HepG2 (cell line): ENCODE results near the gene IFI35. TPM values are rescaled to one million over a fixed set of nuclear protein-coding genes. Genes with fewer than 3 reads are reported as not detected.

Experiments
- EED ChIP-seq: sonication (generic); formaldehyde crosslinking; IDR thresholded peaks from 2 replicates; pipeline ENCODE4 v1.5.0; 2020; ENCODE audit warnings: mild to moderate bottlenecking, missing genetic modification reagents
- GABPB1 ChIP-seq: IDR thresholded peaks from 2 replicates; pipeline ENCODE4 v1.6.1; 2016; ENCODE audit warnings: mild to moderate bottlenecking, missing genetic modification reagents, moderate library complexity, missing compliant biosample characterization
- RARA ChIP-seq: IDR thresholded peaks from 2 replicates; pipeline ENCODE4 v1.6.1; 2016; ENCODE audit warnings: missing genetic modification reagents, missing compliant biosample characterization
- RFXAP ChIP-seq: sonication (generic); formaldehyde crosslinking; IDR thresholded peaks from 2 replicates; pipeline ENCODE4 v1.4.0; 2020; ENCODE audit warnings: missing genetic modification reagents, borderline replicate concordance
- YY1 ChIP-seq: IDR thresholded peaks from 2 replicates; pipeline ENCODE4 v1.6.1; 2011; ENCODE audit warnings: low read length, low read depth, moderate library complexity, mild to moderate bottlenecking; ENCODE audit not compliant: insufficient read depth, insufficient replicate concordance
- ZNF101 ChIP-seq: sonication (generic); formaldehyde crosslinking; IDR thresholded peaks from 2 replicates; pipeline ENCODE4 v1.4.0; 2020; ENCODE audit warnings: mild to moderate bottlenecking, low read depth, missing genetic modification reagents, borderline replicate concordance
- ZNF17 ChIP-seq: sonication (generic); formaldehyde crosslinking; IDR thresholded peaks from 2 replicates; pipeline ENCODE4 v1.5.0; 2020; ENCODE audit warnings: mild to moderate bottlenecking, missing genetic modification reagents
- ZNF496 ChIP-seq: sonication (generic); formaldehyde crosslinking; IDR thresholded peaks from 2 replicates; pipeline ENCODE4 v1.8.1; 2023; ENCODE audit warnings: mild to moderate bottlenecking, moderate library complexity, missing genetic modification reagents; ENCODE audit not compliant: insufficient replicate concordance
- ZNF644 ChIP-seq: IDR thresholded peaks from 2 replicates; pipeline ENCODE4 v1.6.1; 2016; ENCODE audit warnings: low read depth
- ZNF646 ChIP-seq: sonication (generic); formaldehyde crosslinking; IDR thresholded peaks from 2 replicates; pipeline ENCODE4 v1.9.0; 2021; ENCODE audit warnings: mild to moderate bottlenecking, missing genetic modification reagents
- polyA plus RNA-seq, 8 experiments: library from polyadenylated mRNA; depleted of rRNA in 3 of 8; stranded (reverse) in 7 of 8; unstranded in 1 of 8; fragments of >200 nt; fragmentation: Illumina TruSeq in 4 of 8; extraction: Trizol in 4 of 8; gene quantifications; 2 replicates each; pipeline versions ENCODE4 v1.2.1 to v1.2.3, GENCODE V29; 2011 to 2016; ENCODE audit warnings: low read depth in 4 of 8, missing spikeins in 1 of 8, mixed read lengths in 1 of 8; ENCODE audit not compliant: insufficient read depth in 1 of 8
- total RNA-seq, 5 experiments: library from RNA; depleted of rRNA; stranded (reverse); fragments of >200 nt; fragmentation: Illumina TruSeq; extraction: Trizol; gene quantifications; 2 replicates each; pipeline ENCODE4 v1.2.3, GENCODE V29; 2016; ENCODE audit warnings: low read depth in 1 of 5
- TF ChIP-seq, protein P1 (sequence below): sonication (generic); formaldehyde crosslinking; IDR thresholded peaks from one replicate; pipeline ENCODE4 v1.5.1; 2020; ENCODE audit warnings: mild to moderate bottlenecking, missing genetic modification reagents; ENCODE audit errors: not compliant biosample characterization
- TF ChIP-seq, protein P2 (sequence below): sonication (generic); formaldehyde crosslinking; IDR thresholded peaks from 2 replicates; pipeline ENCODE4 v1.8.1; 2023; ENCODE audit warnings: mild to moderate bottlenecking, missing genetic modification reagents

IFI35 gene
- total and polyA plus RNA-seq, 2 of the 13 experiments (the other 11 are each of a cell fraction or from before 2014, with no cell fraction given): 28.9 to 38.1 TPM

DNA sequence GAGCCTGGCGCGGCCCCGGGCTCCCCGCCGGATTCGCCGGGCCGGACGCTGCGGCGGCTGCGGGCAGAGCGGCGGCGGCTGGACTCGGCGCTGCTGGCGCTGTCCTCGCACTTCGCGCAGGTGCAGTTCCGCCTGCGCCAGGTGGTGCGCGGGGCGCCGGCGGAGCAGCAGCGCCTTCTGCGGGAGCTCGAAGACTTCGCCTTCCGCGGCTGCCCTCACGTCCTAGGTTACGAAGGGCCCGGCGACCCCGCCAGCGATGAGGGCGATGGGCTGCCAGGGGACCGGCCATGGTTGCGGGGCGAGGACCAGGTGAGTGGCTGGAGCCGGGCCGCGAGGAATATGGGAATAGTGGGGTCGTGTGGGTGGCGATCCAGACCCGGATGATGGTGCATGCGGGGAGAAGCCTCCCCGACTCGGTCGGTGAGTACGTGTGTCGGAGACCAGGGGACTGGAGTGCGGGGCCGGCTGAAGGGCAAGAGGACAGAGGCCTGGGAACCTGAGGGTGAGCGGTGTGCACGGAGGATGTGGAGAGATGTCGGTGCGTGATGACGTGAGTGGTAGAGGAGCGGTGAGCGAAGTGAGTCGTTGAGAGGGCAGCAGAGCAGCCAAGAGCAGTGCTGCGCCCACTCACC lies 25.7 kb upstream of the IFI35 start (continued):
- TF ChIP-seq ZNF496: no peak
- TF ChIP-seq GABPB1 (CRISPR knock-in tag): peak; percentile 75; the same call in 1 of the 2 replicates
- TF ChIP-seq ZNF17 (CRISPR knock-in tag): 0 out of 2 replicates have a peak, but pooled peaks have one; percentile 57
- TF ChIP-seq ZNF101: no peak
- TF ChIP-seq, protein P1, sequence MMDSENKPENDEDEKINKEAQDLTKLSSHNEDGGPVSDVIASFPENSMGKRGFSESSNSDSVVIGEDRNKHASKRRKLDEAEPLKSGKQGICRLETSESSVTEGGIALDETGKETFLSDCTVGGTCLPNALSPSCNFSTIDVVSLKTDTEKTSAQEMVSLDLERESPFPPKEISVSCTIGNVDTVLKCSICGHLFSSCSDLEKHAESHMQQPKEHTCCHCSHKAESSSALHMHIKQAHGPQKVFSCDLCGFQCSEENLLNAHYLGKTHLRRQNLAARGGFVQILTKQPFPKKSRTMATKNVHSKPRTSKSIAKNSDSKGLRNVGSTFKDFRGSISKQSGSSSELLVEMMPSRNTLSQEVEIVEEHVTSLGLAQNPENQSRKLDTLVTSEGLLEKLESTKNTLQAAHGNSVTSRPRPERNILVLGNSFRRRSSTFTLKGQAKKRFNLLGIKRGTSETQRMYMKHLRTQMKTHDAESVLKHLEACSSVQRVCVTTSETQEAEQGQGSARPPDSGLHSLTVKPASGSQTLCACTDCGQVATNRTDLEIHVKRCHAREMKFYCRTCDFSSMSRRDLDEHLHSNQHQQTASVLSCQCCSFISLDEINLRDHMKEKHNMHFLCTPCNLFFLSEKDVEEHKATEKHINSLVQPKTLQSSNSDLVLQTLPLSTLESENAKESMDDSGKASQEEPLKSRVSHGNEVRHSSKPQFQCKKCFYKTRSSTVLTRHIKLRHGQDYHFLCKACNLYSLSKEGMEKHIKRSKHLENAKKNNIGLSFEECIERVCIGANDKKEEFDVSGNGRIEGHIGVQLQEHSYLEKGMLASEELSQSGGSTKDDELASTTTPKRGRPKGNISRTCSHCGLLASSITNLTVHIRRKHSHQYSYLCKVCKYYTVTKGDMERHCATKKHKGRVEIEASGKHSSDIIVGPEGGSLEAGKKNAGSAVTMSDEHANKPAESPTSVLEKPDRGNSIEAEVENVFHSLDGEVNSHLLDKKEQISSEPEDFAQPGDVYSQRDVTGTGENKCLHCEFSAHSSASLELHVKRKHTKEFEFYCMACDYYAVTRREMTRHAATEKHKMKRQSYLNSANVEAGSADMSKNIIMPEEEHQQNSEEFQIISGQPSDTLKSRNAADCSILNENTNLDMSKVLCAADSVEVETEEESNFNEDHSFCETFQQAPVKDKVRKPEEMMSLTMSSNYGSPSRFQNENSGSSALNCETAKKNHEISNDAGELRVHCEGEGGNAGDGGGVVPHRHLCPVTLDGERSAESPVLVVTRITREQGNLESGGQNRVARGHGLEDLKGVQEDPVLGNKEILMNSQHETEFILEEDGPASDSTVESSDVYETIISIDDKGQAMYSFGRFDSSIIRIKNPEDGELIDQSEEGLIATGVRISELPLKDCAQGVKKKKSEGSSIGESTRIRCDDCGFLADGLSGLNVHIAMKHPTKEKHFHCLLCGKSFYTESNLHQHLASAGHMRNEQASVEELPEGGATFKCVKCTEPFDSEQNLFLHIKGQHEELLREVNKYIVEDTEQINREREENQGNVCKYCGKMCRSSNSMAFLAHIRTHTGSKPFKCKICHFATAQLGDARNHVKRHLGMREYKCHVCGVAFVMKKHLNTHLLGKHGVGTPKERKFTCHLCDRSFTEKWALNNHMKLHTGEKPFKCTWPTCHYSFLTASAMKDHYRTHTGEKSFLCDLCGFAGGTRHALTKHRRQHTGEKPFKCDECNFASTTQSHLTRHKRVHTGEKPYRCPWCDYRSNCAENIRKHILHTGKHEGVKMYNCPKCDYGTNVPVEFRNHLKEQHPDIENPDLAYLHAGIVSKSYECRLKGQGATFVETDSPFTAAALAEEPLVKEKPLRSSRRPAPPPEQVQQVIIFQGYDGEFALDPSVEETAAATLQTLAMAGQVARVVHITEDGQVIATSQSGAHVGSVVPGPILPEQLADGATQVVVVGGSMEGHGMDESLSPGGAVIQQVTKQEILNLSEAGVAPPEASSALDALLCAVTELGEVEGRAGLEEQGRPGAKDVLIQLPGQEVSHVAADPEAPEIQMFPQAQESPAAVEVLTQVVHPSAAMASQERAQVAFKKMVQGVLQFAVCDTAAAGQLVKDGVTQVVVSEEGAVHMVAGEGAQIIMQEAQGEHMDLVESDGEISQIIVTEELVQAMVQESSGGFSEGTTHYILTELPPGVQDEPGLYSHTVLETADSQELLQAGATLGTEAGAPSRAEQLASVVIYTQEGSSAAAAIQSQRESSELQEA: peak; percentile 88
- TF ChIP-seq YY1: no peak
- TF ChIP-seq RARA (CRISPR knock-in tag): peak; percentile 3; the same call in 1 of the 2 replicates
- TF ChIP-seq, protein P2, sequence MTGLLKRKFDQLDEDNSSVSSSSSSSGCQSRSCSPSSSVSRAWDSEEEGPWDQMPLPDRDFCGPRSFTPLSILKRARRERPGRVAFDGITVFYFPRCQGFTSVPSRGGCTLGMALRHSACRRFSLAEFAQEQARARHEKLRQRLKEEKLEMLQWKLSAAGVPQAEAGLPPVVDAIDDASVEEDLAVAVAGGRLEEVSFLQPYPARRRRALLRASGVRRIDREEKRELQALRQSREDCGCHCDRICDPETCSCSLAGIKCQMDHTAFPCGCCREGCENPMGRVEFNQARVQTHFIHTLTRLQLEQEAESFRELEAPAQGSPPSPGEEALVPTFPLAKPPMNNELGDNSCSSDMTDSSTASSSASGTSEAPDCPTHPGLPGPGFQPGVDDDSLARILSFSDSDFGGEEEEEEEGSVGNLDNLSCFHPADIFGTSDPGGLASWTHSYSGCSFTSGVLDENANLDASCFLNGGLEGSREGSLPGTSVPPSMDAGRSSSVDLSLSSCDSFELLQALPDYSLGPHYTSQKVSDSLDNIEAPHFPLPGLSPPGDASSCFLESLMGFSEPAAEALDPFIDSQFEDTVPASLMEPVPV (CRISPR knock-in tag): no peak; the same call in 1 of the 2 replicates
- no peak for TF ChIP-seq ZNF644 (CRISPR knock-in tag)
- TF ChIP-seq RFXAP: peak; percentile 17; the same call in 1 of the 2 replicates
- TF ChIP-seq EED: peak; percentile 88
- TF ChIP-seq ZNF646 (CRISPR knock-in tag): no peak
